ENCODE data around the gene HDAC5.

DNA sequence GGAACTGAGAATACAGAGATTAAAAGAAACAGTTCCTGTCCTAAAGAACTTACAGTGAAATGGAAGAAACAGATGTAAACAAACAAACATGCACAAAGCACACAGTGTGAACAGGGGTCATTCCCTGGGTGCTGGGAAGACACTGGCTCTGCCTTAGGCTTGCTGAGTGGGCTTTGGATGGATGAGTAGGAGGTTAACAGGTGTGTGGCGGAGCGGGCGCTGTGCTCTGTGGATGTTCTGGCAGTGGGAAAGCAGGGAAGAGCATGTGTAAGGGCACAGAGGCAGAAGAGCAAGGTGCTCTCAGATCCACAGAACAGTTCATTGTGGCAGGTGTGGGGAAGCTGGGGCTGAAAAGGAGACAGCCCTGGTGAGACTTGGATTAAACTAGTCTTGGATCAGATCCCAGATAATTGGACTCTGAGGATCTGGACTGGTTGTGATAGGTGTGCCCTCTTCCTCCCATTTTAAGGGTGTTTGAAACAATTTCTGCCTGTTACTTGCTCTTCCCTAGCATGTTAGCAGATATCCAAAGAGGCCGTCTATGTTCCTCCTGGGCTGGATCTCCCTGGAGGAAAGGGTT, 26.4 kb upstream of the HDAC5 start:
- TF ChIP-seq, protein P1, sequence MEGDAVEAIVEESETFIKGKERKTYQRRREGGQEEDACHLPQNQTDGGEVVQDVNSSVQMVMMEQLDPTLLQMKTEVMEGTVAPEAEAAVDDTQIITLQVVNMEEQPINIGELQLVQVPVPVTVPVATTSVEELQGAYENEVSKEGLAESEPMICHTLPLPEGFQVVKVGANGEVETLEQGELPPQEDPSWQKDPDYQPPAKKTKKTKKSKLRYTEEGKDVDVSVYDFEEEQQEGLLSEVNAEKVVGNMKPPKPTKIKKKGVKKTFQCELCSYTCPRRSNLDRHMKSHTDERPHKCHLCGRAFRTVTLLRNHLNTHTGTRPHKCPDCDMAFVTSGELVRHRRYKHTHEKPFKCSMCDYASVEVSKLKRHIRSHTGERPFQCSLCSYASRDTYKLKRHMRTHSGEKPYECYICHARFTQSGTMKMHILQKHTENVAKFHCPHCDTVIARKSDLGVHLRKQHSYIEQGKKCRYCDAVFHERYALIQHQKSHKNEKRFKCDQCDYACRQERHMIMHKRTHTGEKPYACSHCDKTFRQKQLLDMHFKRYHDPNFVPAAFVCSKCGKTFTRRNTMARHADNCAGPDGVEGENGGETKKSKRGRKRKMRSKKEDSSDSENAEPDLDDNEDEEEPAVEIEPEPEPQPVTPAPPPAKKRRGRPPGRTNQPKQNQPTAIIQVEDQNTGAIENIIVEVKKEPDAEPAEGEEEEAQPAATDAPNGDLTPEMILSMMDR (IDR thresholded peaks at IDR 0.05; ENCODE audit: insufficient read depth, low read length), result no peak
- TF ChIP-seq, protein P2, sequence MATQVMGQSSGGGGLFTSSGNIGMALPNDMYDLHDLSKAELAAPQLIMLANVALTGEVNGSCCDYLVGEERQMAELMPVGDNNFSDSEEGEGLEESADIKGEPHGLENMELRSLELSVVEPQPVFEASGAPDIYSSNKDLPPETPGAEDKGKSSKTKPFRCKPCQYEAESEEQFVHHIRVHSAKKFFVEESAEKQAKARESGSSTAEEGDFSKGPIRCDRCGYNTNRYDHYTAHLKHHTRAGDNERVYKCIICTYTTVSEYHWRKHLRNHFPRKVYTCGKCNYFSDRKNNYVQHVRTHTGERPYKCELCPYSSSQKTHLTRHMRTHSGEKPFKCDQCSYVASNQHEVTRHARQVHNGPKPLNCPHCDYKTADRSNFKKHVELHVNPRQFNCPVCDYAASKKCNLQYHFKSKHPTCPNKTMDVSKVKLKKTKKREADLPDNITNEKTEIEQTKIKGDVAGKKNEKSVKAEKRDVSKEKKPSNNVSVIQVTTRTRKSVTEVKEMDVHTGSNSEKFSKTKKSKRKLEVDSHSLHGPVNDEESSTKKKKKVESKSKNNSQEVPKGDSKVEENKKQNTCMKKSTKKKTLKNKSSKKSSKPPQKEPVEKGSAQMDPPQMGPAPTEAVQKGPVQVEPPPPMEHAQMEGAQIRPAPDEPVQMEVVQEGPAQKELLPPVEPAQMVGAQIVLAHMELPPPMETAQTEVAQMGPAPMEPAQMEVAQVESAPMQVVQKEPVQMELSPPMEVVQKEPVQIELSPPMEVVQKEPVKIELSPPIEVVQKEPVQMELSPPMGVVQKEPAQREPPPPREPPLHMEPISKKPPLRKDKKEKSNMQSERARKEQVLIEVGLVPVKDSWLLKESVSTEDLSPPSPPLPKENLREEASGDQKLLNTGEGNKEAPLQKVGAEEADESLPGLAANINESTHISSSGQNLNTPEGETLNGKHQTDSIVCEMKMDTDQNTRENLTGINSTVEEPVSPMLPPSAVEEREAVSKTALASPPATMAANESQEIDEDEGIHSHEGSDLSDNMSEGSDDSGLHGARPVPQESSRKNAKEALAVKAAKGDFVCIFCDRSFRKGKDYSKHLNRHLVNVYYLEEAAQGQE (IDR thresholded peaks at IDR 0.05; ENCODE audit: insufficient replicate concordance, low read depth), result no peak
- TF ChIP-seq POLR2AphosphoS5 (IDR thresholded peaks at IDR 0.05; ENCODE audit: low read depth), result no peak
- no peak for TF ChIP-seq GABPA (IDR thresholded peaks at IDR 0.05; ENCODE audit: low read depth)
